ENCODE data around the gene SNRNP35.
A peak's percentile ranks its signal among the peaks of the same experiment; 100 is the strongest.
"Not testable (repeated sequence)": the region's sequence is repeated elsewhere in the genome, so short reads cannot be mapped to it uniquely, and the experiment has no call there.

The SNRNP35 gene

GRCh38 chr12:123457980-123458779, at the start of gene SNRNP35:
Gene SNRNP35 (plus strand): TSS chr12:123458139. CDS start chr12:123465541, 7,402 bp downstream.
- H3K4me3 ChIP-seq (ENCODE audit: low read depth, low read length), result peak within 1 kb of the TSS; percentile 88
- DNase-seq (ENCODE audit: low read depth, low spot score), result peak; percentile 90
- TF ChIP-seq CTCF (IDR thresholded peaks at IDR 0.05; ENCODE audit: low read depth, low read length), result no peak
- in situ Hi-C loops (cut with HindIII; ENCODE audit: low sequenced_read_pairs), result no loop called here

GRCh38 chr12:123408619-123409018, 49.3 kb upstream of the SNRNP35 start:
- in situ Hi-C loops (cut with HindIII; ENCODE audit: low sequenced_read_pairs); DNase-seq (ENCODE audit: low read depth, low spot score); H3K4me3 ChIP-seq (ENCODE audit: low read depth, low read length): not testable (repeated sequence)

- in situ Hi-C loops (cut with HindIII; ENCODE audit: low sequenced_read_pairs); DNase-seq (ENCODE audit: low read depth, low spot score); H3K4me3 ChIP-seq (ENCODE audit: low read depth, low read length): not testable (repeated sequence)
Observed at GRCh38 chr12:123409284-123410040, 48.5 kb upstream of the SNRNP35 start.

GRCh38 chr12:123410041-123410412, 47.9 kb upstream of the SNRNP35 start:
- no peak for TF ChIP-seq CTCF (IDR thresholded peaks at IDR 0.05; ENCODE audit: low read depth, low read length)
- DNase-seq (ENCODE audit: low read depth, low spot score), result no peak
- H3K4me3 ChIP-seq (ENCODE audit: low read depth, low read length), result no peak overlapping the region
- in situ Hi-C loops (cut with HindIII; ENCODE audit: low sequenced_read_pairs), result no loop called here

- H3K4me3 ChIP-seq (ENCODE audit: low read depth, low read length), result no peak overlapping the region
- TF ChIP-seq CTCF (IDR thresholded peaks at IDR 0.05; ENCODE audit: low read depth, low read length), result no peak
- in situ Hi-C loops (cut with HindIII; ENCODE audit: low sequenced_read_pairs), result no loop called here
- no peak for DNase-seq (ENCODE audit: low read depth, low spot score)
Observed at GRCh38 chr12:123421314-123421713, 36.6 kb upstream of the SNRNP35 start.

GRCh38 chr12:123427036-123427769, 30.7 kb upstream of the SNRNP35 start:
- in situ Hi-C loops (cut with HindIII; ENCODE audit: low sequenced_read_pairs), result no loop called here
- DNase-seq (ENCODE audit: low read depth, low spot score), result no peak
- no peak overlapping the region for H3K4me3 ChIP-seq (ENCODE audit: low read depth, low read length)
- no peak for TF ChIP-seq CTCF (IDR thresholded peaks at IDR 0.05; ENCODE audit: low read depth, low read length)

GRCh38 chr12:123428591-123428990, 29.3 kb upstream of the SNRNP35 start:
- in situ Hi-C loops (cut with HindIII; ENCODE audit: low sequenced_read_pairs), result no loop called here
- TF ChIP-seq CTCF (IDR thresholded peaks at IDR 0.05; ENCODE audit: low read depth, low read length), result no peak
- no peak for DNase-seq (ENCODE audit: low read depth, low spot score)
- no peak overlapping the region for H3K4me3 ChIP-seq (ENCODE audit: low read depth, low read length)

- in situ Hi-C loops (cut with HindIII; ENCODE audit: low sequenced_read_pairs); H3K4me3 ChIP-seq (ENCODE audit: low read depth, low read length): not testable (repeated sequence)
Observed at GRCh38 chr12:123429101-123429500, 28.8 kb upstream of the SNRNP35 start.

GRCh38 chr12:123431951-123432817, 25.8 kb upstream of the SNRNP35 start:
- DNase-seq (ENCODE audit: low read depth, low spot score); in situ Hi-C loops (cut with HindIII; ENCODE audit: low sequenced_read_pairs); H3K4me3 ChIP-seq (ENCODE audit: low read depth, low read length): not testable (repeated sequence)

More at GRCh38 chr12:123429101-123429500, 28.8 kb upstream of the SNRNP35 start:
- not testable (repeated sequence) for DNase-seq (ENCODE audit: low read depth, low spot score)
